Epidermal melanocyte (primary cell): Measurements from ENCODE around the gene GULP1.
A peak's percentile ranks its signal among the peaks of the same experiment; 100 is the strongest.

Source experiments
- DNase-seq: peaks from one replicate; pipeline ENCODE4 v3.0.0; 2011; ENCODE audit warnings: low spot score; ENCODE audit not compliant: insufficient read length

The GULP1 gene

GRCh38 chr2:188365058-188365641 lies 73.5 kb downstream of the GULP1 start:
- no peak for DNase-seq

- DNase-seq: no peak
Observed at GRCh38 chr2:188367164-188367563, 75.5 kb downstream of the GULP1 start.

GRCh38 chr2:188369365-188369764 lies 77.7 kb downstream of the GULP1 start:
- DNase-seq: peak; percentile 34

- no peak for DNase-seq
Observed at GRCh38 chr2:188378371-188378950, 86.8 kb downstream of the GULP1 start.

GRCh38 chr2:188379748-188380147 lies 88.1 kb downstream of the GULP1 start:
- DNase-seq: no peak

- no peak for DNase-seq
Observed at GRCh38 chr2:188380280-188380679, 88.6 kb downstream of the GULP1 start.

GRCh38 chr2:188381614-188382013 lies 89.9 kb downstream of the GULP1 start:
- DNase-seq: no peak

- DNase-seq: no peak
Observed at GRCh38 chr2:188382107-188382506, 90.4 kb downstream of the GULP1 start.

GRCh38 chr2:188383158-188383557 lies 91.5 kb downstream of the GULP1 start:
- no peak for DNase-seq

GRCh38 chr2:188385857-188386256 lies 94.2 kb downstream of the GULP1 start:
- no peak for DNase-seq

GRCh38 chr2:188388831-188389230 lies 97.2 kb downstream of the GULP1 start:
- no peak for DNase-seq

GRCh38 chr2:188391354-188391753 lies 99.7 kb downstream of the GULP1 start:
- no peak for DNase-seq

GRCh38 chr2:188394931-188395472 lies 103.3 kb downstream of the GULP1 start:
- DNase-seq: no peak

- DNase-seq: no peak
Observed at GRCh38 chr2:188395903-188396689, 104.4 kb downstream of the GULP1 start.

- no peak for DNase-seq
Observed at GRCh38 chr2:188399159-188399558, 107.5 kb downstream of the GULP1 start.

GRCh38 chr2:188403676-188404075 lies 112.0 kb downstream of the GULP1 start:
- no peak for DNase-seq

- DNase-seq: no peak
Observed at GRCh38 chr2:188404341-188405004, 112.8 kb downstream of the GULP1 start.

- no peak for DNase-seq
Observed at GRCh38 chr2:188406414-188406813, 114.7 kb downstream of the GULP1 start.

GRCh38 chr2:188410504-188411235 lies 119.0 kb downstream of the GULP1 start:
- no peak for DNase-seq

- no peak for DNase-seq
Observed at GRCh38 chr2:188412190-188412589, 120.5 kb downstream of the GULP1 start.

- no peak for DNase-seq
Observed at GRCh38 chr2:188414411-188414810, 122.7 kb downstream of the GULP1 start.
